KBM-7 (cell line): ENCODE data around the gene RCL1.

Experiments
- DNase-seq: peaks from one replicate; pipeline ENCODE4 v3.0.0-alpha.2; 2015
- in situ Hi-C: fragments of 300-500 bp; cut with MboI; formaldehyde crosslinking; loops from 2 replicates; pipeline ENCODE4 v1.14.3; 2020; ENCODE audit warnings: low sequenced_read_pairs, low pct_unique_long_range_greater_than_20kb, mixed read lengths

The RCL1 gene

DNA sequence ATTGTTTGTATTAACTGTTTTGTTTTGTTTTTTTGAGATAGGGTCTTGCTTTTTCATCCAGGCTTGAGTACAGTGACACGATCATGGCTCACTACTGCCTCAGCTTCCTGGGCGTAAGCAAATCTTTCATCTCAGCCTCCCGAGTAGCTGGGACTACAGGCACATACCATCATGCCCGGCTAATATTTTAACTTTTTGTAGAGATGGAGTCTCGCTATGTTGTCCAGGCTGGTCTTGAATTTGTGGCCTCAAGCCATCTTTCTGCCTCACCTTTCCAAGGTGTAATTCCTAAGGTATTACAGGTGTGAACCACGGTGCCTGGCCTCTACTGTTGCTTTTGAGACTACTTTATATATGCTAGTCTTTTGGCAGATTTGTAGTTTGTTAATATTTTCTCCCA lies 8.4 kb downstream of the RCL1 start:
- no peak for DNase-seq
- in situ Hi-C loops, result no loop called here

DNA sequence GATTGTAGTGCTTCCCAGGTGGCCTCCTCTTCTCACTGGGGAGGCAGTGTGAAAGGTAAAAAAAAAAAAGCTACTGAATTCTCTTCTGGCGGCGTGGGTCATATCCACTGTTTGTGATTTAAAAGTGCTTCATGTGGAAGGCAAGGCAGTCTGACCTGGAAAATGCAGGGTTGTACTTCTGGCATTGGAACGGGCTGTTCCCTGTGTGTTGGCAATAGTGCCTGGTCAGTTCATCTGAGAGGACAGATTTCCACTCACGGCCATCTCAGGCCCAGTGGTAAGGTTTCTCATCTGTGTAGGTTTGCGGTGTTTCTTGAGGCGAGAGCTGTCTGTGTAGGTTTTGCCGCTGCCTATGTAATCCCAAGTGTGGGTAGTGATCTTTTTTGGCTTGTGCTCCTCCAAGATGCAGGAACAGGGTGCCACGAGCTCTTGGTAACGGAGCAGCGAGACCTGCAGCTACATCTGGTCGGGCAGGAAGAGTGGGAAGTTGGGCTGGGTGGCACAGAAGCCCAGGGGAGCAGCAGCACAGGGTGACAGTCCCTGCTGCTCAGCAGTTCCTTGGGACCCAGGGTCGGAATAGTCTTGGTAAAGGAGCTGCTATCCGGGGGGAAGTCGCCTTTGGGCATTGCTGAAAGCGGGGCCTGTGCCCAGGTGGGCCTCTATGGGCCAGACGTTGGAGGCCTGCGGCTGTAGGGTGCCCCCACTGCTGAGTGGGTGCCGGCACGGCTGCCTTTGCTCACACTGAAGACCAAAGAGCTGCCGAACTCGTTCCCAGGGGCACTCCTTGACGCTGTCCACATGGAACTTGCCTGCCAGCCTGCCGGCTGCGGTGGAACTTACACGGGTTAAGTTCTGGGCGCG lies 11.2 kb downstream of the RCL1 start:
- in situ Hi-C loops, result no loop called here
- DNase-seq, result no peak

DNA sequence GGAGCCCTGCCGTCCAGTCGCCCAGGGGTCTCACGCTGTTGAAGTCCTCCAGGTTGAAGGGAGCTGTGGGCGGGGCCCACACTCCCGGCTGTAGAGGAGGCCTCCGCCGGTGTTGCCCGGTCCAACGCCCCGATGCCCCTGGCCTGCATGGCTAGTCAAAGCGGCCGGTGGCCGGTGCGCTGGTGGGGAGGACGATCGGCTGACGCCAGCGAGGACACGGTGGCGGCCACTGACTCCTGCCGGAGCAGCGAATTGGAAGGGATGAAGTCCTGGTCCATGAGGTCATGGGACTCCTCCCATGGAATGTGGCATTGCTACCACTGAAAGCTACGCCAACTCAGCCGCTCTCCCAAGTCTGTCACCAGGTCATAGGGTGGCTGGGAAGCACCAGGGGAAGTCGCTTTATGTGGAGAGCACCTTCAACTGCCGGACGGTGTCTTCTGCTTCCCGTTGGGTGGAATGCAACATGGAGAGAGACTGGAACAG lies 11.8 kb downstream of the RCL1 start:
- in situ Hi-C loops, result no loop called here
- no peak for DNase-seq

DNA sequence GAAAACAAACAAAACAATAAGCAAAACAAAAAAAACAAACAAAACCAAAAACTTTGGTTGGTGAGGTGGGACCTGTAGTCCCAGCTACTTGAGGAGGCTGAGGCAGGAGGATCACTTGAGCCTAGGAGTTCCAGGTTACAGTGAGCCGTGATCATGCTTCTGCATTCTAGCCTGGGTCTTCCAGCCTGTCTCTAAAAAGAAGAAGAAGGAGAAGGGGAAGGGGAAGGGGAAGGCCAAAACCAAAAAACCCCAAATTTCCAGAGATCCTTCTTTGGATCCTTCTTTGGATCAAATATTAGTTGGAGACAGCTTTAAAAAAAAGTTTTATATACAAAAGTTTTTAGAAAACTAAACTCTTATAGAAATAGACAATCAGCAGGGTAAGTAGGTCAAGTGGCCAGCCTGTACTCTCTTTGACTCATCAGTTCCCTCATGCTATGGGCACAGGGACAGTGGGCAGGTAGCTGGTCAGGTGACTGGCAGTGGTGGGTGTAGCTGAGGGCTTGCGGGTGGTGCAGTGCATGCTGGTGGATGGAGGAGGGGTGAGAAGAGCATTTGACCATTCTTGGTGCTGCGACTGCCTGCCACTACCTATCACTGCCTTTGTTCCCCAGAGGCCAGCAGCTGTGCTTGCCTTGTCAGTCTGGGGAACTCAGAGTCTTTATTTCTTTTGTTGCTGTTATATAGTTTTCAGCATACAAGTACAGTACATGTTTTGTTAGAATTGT lies 12.6 kb downstream of the RCL1 start:
- DNase-seq, result no peak
- in situ Hi-C loops, result no loop called here

DNA sequence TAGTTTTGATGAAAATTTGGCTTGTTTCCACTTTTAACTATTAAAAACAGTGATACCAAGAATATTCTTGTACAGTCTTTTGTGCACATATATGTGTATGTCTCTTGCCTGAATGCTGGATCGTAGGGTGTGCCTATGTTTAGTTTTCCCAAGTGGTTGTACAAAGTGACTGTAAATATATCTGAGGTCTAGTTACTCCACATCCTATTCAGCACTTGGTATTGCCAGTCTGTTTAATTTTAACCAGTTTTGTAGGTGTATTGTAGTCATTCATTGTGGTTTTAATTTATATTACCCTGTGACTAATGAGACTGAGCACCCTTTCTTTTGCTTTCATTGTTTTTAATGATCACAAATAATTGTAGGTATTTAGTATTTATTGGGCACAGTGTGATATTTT lies 17.8 kb downstream of the RCL1 start:
- in situ Hi-C loops, result no loop called here
- DNase-seq, result no peak

DNA sequence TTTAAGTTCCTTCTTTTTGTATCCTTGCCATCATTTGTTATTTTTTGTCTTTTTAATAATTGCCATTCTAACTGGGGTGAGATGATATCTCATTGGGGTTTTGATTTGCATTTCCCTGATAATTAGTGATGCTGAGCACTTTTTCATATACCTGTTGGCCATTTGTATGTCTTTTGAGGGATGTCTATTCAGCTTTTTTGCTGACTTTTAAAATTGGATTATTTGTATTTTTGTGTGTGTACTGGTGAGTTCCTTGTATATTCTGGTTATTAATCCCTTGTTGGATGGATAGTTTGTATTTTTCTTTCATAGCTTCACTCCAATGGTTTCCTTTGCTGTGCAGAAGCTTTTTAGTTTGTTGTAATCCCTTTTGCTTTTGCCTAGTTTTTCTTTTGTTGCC lies 19.1 kb downstream of the RCL1 start:
- DNase-seq, result no peak
- in situ Hi-C loops, result no loop called here

DNA sequence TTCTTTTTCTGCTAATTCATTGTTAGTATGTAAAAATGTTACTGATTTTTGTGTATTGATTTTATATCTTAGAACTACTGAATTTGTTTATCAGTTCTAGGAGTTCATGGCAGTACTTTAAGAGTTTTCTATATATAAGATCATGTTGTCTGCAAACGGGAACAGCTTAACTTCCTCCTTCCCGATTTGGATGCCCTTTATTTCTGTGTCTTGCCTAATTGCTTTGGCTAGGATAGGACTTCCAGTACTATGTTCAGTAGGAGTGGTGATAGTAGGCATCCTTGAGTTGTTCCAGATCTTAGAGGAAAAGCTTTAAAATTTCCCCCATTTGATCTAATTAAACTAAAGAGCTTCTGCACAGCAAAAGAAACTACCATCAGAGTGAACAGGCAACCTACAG lies 20.1 kb downstream of the RCL1 start:
- in situ Hi-C loops, result no loop called here
- DNase-seq, result peak; percentile 29

DNA sequence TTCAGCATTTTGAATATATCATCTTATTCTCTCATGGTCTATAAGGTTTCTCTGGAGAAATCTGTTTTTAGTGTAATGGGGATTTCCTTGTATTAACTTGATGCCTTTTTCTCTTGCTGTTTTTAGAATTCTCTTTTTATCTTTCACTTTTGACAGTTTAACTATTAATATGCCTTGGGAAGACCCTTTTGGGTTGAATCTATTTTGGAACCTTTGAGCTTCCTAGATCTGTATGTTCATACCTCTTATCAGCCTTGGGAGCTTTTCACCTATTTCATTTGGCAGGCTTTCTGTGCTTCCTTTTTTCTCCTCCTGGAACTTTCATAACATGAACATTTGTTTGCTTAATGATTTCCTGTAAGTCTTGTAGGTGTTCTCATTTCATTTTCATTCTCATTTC lies 22.2 kb downstream of the RCL1 start:
- peak; percentile 21 for DNase-seq
- in situ Hi-C loops, result no loop called here

DNA sequence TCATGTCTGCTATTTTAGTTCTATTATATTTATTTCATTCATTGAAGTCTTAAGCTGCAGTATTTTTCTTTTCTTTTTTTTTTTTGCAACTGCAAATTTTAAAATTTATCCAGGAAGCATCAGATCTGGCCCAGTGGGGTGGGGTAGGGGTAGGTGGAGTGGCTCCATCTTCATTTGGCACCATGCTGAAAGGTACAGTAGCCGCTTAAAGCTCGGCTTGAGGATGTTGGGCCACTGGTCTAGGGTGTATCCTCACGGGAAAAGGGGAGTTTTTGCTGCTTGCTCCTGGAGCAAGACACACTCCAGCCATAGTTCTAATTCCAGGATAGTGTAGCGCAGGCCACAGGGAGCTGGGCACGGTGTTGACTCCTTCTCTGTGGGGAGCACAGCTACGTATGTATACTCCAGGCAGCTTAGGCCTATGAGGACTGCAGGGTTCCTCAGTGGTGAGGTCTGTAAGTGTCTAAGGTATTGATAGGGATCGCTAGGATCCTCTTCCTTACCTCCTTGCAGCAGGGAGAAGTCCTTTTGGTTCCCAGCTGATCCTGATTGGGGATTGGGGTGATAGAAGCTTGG lies 22.7 kb downstream of the RCL1 start:
- DNase-seq, result no peak
- in situ Hi-C loops, result no loop called here

DNA sequence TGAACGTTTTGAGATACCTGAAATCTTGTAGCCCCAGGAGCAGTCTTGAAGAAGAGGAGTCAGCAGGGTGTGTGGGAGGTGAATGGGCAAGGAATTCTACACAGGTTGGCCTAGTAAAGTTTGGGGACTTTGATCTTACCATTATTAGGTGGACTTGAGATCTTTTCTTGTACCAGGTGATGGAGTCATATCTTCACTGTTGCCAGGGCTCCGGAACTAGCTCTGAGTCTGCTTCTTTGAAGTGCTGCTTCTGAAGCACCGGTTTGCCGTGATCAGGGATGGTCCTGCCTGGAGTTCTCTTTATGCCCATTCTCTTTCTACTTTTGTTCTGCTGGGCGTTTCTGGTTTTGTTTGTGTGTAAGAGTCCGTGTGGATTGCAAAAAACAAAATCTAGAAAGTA lies 27.4 kb downstream of the RCL1 start:
- in situ Hi-C loops, result no loop called here
- no peak for DNase-seq

DNA sequence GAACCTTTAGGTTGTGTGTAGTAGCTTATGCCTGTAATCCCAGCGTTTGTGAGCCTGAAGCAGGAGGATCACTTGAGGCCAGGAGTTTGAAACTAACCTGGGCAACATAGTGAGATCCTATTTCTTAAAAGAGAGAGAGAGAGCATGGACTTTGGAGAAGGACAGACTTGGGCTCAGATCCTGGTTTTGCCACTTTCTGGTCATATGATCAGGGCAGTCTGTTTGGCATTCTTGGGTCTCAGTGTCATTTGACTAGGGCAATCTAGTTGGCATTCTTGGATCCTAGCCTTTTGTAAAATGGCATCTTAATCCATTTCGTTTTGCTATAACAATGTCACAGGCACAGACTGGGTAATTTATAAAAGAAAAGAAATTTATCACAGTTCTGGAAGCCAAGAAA lies 28.4 kb downstream of the RCL1 start:
- DNase-seq, result no peak
- in situ Hi-C loops, result no loop called here

DNA sequence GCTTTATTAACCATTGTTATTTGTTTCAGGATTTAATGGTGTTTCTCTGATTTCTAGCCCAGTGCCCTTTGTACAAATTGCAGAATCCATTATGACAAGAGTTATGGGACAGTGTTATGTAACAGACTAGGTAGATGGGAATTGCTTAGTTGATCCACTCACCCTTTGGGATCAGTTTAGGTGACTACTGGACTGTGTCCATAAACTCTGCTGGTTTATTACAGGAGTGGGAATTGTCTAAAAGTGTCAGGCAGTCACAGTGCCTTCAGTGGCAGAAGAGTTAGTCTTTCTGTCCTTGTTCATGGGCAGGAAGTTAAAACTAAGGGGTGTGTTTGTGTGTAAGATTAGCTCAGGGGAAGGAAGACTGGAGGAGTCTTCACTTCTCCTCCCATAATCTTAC lies 29.3 kb downstream of the RCL1 start:
- in situ Hi-C loops, result no loop called here
- peak; percentile 23 for DNase-seq

DNA sequence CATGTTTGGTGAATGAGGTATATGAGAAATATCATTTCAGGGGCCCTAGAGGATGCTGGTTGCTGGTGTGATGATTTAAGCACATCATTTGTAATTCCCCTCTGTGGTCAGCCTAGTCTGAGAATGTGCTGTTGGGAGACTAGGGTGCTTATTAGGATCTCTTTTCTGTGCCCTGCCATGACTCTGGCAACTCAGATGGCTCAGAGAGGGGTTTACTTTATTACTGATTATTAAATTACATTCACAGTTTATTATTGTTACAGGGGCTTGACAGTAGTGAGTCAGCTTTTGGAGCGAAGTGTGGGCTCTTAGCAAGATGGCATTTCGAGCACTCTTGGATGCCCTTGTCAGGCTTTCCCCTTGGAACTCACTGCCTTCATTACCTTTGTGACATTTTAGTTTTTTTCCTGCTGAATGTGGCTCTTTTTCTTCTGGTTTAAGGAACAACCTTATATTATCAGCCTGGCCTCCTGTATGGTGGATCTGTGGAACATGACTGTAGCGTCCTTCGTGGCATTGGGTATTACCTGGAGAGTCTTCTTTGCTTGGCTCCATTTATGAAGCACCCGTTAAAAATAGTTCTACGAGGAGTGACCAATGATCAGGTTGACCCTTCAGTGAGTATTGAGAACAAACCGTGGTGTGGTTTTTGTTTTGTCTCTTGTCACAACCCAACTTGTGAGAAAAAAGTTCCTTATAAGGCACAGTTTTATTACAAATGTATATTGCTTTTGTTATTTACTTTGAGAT lies 33.8 kb downstream of the RCL1 start:
- no peak for DNase-seq
- in situ Hi-C loops, result no loop called here

DNA sequence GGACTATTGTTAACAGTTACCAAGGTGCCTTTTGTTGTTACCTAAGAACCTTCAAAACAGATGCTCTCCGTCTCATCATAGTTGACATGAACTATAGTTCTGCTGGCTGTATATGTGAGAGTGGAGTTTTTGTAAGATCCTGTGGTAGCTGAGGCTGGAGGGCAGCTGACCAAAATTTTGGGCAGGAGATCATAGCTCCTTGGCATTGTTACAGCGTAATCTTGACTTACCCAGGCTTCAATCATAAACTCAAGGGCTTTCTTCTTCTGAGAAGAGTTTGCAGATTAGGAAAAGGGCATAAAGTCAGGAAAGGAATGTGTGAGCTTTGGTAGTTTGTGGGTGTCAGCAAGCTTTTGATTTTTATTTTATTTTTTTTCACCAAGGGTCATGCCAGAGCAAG lies 34.5 kb downstream of the RCL1 start:
- no peak for DNase-seq
- in situ Hi-C loops, result no loop called here

DNA sequence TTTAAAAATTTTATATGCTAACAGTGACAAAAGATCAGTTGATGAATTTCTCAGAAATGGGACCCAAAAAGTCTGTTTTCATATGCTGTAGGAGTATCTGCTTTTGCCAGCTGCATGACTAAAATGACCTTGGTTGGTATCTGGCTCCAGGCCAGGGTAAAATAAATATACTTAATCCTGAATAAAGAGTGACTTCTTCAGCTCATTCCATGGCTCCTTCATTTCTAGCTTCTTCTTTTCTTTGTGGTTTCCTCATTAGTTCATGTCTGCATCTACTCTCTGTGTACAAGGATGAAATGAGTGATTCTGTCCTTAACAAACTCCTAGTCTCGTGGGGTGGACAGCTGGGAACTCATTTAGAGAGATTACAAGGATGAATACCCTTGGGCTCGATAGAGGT lies 36.0 kb downstream of the RCL1 start:
- in situ Hi-C loops, result no loop called here
- DNase-seq, result peak; percentile 7

DNA sequence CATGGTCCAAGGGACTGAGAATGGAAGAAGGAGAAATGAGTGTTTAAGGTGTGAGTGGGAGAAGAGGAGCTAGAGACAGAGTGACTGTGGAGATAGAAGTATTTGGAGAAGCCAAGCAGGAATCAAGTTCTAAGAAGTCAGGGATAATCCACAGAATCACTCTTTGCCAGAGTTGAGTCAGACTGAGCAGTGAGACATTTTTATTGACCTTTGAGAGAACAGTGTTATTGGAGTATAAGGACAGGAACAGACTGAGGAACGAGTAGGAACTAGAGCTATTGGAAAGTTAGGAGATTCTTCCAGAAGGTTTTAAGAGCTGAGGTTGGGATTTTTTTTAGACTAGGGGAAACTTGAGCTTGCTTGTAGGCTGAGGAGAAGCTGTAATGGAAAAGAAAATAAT lies 37.2 kb downstream of the RCL1 start:
- no peak for DNase-seq

DNA sequence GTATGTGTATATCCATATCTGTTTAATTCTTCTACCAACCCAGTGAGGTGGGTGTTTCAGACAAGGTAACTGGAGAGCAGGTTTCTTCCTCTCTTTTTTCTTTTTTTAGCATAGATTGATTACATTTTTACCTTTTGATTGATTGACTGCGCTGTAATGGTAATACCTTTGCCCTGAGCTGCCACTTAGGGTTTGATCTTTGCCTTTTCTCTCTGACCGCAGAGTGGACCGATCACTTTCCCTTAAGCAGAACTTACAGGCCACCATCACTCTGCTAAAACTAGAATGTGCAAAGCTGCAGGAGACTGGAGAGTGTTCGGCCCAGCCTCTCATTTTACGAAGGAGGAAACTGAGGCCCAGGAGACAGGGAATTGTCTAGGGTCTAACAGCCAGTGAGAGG lies 38.0 kb downstream of the RCL1 start:
- in situ Hi-C loops, result no loop called here
- DNase-seq, result no peak

More for the DNA sequence above, 37.2 kb downstream of the RCL1 start:
- in situ Hi-C loops, result no loop called here

DNA sequence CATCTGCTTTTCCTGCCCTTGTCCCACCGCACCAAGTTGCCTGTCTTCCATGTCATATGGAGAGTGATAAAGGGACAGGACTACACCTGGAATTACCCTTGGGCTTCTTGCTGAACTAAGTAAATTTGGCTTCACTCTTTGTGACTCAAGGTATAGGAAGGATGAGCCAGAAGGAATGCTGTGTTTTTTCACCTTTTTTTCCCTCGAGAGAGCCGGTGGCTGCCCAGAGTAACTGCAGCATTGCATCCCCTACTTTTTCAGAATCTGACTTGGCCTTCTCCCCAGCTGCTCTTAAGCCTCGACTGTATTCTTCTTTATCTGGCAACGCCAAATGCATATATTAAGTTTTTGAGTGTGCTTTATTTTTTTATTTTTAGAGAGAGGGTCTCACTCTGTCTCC lies 38.4 kb downstream of the RCL1 start:
- no peak for DNase-seq
- in situ Hi-C loops, result no loop called here

DNA sequence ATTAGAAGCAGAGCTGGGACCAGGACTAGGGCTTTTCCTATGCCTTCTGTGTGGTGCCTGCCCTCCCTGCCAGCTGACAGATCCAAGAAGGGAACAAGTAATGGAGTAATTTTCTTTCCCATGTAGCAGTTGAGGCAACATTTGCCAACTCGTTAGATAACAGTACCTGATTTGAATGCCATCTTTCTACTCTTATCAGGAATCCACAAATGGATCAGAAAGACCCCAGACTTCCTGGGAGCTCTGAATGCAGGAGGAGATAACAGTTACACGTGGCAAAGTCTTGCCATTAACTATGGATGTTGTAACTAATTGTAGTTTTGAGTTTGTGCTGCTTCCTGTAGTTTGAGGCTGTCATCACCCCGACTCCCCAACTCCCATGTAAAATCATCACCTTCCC lies 39.2 kb downstream of the RCL1 start:
- no peak for DNase-seq
- in situ Hi-C loops, result no loop called here
